Measurements from ENCODE around the gene SUFU. TPM values are rescaled to one million over a fixed set of nuclear protein-coding genes. Genes with fewer than 3 reads are reported as not detected.

Gene SUFU
- total and polyA plus RNA-seq, 2 of the 13 experiments (the other 11 are each of a cell fraction or from before 2014, with no cell fraction given), result 2.9 to 5.5 TPM

DNA sequence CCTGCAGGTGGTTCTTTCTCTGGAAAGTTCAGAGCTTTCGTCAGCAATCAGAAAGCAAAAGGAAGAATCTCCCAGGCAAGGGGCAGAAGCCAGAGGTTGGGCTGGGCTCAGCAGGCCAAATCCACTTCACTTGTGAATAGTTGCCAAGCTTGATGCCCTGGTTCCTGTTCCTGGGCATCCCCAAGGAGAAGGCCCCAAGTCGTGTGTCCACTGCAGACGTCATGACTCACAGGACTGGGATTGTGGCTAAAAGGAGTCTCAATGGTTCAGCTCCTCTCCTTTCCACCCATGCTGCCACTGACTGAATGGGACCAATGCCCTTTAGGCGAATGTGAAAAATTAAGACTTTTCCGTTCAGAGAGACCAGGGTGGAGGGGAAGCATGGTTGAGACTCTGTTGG is 101.9 kb downstream of the SUFU start (continued):
- TF ChIP-seq ZNF142 (CRISPR knock-in tag; IDR thresholded peaks at IDR 0.05), result no peak
- no peak for TF ChIP-seq GZF1 (CRISPR knock-in tag; IDR thresholded peaks at IDR 0.05)
- TF ChIP-seq ZC3H13 (CRISPR knock-in tag; IDR thresholded peaks at IDR 0.05), result no peak
- TF ChIP-seq SALL1 (CRISPR knock-in tag; IDR thresholded peaks at IDR 0.05), result no peak
- no peak for TF ChIP-seq ZNF362 (CRISPR knock-in tag; IDR thresholded peaks at IDR 0.05; ENCODE audit: borderline replicate concordance)
- no peak for TF ChIP-seq MED13 (CRISPR knock-in tag; IDR thresholded peaks at IDR 0.05)
- no peak for TF ChIP-seq XRCC5 (optimal IDR thresholded peaks at IDR 0.05; ENCODE audit: low read length)
- no peak for TF ChIP-seq HNRNPH1 (optimal IDR thresholded peaks at IDR 0.05; ENCODE audit: low read depth, low read length)
- no peak for TF ChIP-seq ZNF10 (CRISPR knock-in tag; IDR thresholded peaks at IDR 0.05; ENCODE audit: borderline replicate concordance, low read depth)
- TF ChIP-seq NFATC3 (CRISPR knock-in tag; IDR thresholded peaks at IDR 0.05), result no peak
- TF ChIP-seq, protein P1, sequence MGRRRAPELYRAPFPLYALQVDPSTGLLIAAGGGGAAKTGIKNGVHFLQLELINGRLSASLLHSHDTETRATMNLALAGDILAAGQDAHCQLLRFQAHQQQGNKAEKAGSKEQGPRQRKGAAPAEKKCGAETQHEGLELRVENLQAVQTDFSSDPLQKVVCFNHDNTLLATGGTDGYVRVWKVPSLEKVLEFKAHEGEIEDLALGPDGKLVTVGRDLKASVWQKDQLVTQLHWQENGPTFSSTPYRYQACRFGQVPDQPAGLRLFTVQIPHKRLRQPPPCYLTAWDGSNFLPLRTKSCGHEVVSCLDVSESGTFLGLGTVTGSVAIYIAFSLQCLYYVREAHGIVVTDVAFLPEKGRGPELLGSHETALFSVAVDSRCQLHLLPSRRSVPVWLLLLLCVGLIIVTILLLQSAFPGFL (CRISPR knock-in tag; IDR thresholded peaks at IDR 0.05), result no peak

Measured in HepG2 (cell line).